Glomerular visceral epithelial cell (primary cell): ENCODE results near the gene BRICD5.

Experiments used
- DNase-seq: peaks from one replicate; pipeline ENCODE4 v3.0.0-alpha.2; 2016; ENCODE audit errors: extremely low spot score

The BRICD5 gene

GRCh38 chr16:2199095-2199494 is 11.6 kb downstream of the BRICD5 start:
- no peak for DNase-seq

DNA sequence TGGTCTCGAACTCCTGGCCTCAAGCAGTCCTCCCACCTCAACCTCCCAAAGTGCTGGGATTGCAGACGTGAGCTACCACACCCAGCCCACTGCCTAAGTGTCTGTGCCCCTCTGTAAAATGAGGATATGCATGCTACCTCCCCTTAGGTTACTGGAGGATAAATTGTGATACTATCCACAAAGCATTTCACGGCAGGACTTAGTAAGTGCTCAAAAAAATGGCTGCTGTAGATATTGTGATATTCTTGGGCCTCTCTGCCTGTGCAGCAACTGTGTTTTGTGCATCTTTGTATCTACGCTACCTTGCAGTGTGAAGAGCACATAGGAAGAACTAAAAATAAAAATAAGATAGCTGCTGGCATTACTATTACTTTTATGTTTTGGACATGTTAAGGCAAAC is 12.4 kb downstream of the BRICD5 start:
- DNase-seq: no peak

- DNase-seq: no peak
Measured at GRCh38 chr16:2197765-2198164, 12.9 kb downstream of the BRICD5 start.

DNA sequence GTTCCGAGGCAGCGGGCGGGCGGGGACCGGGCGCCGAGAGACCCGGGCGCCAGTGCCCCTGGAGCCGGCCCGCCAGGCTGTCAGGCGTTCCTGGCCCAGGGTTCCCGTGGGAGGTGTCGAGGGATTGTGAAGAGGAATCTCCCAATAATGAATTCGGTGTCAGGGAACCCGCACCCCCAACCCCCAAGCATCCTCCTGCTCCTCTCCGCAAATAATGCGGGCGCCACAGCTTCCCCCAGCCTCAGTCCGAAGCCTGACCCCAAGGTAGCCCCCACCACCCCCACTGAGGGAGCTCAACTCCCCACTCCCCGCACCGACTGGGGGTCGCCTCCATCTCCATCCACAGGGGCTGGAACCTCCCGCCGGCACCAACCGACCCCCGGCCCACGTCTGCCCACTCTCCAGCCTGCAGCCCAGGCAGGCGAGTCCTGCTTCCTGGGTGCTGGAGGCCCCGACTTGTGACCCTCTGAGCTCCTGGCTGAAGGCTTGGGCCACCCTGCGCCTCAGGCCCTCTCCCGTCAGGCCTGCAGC is 13.6 kb downstream of the BRICD5 start:
- DNase-seq: no peak

GRCh38 chr16:2196162-2196980 is 14.3 kb downstream of the BRICD5 start, which contains the start of gene CASKIN1:
CASKIN1 (minus strand) TSS chr16:2196605; CDS start chr16:2196432, 173 bp downstream.
- no peak for DNase-seq

- DNase-seq: no peak
Measured at GRCh38 chr16:2195322-2196161, 15.1 kb downstream of the BRICD5 start.

- DNase-seq: peak; percentile 64
Measured at GRCh38 chr16:2194852-2195321, 15.8 kb downstream of the BRICD5 start.

DNA sequence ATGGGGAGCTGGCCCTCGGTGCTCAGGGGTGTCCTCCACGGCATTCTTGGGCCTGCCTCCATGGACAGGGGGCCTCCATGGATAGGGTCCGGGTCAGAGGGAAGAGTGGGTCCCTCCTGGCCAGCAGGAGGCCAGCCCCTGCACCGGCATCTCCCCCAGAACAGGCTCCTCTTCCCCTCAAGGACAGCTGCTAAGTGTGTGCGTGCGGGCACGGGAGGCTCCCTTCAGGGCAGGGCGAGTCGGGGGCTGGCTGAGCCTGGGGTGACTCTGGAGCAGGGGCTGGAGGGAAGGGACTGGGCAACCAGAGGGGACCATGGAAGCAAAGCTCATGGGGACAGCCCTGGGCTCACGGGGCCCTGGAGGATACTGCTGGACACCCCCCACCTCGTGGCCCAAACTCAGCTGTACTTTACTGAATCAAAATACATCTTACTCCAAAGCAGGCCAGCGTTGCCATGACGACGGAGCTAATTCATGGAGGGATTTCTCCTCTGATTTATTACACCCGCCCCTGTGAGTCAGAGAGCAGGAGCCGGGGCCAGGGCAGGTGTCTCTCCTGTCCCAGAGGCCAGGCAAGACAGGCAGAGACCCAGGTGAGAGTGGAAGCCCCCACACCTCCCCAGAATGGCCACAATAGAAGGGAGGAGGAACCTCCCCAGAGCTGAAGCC is 16.4 kb downstream of the BRICD5 start:
- DNase-seq: peak; percentile 63

DNA sequence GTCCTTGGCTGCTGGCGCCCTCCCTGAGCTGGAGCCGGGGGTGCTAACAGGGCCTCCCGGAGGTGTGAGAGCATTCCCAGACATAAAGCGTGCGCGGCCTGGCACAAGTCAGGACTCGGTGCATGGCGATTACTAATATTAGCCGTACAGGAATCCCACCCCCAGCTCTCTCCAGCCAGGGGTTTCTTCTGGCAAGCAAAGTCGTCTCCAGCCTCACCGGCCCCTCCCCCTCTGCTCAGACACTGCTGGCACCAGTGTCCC is 19.3 kb downstream of the BRICD5 start:
- DNase-seq: no peak

DNA sequence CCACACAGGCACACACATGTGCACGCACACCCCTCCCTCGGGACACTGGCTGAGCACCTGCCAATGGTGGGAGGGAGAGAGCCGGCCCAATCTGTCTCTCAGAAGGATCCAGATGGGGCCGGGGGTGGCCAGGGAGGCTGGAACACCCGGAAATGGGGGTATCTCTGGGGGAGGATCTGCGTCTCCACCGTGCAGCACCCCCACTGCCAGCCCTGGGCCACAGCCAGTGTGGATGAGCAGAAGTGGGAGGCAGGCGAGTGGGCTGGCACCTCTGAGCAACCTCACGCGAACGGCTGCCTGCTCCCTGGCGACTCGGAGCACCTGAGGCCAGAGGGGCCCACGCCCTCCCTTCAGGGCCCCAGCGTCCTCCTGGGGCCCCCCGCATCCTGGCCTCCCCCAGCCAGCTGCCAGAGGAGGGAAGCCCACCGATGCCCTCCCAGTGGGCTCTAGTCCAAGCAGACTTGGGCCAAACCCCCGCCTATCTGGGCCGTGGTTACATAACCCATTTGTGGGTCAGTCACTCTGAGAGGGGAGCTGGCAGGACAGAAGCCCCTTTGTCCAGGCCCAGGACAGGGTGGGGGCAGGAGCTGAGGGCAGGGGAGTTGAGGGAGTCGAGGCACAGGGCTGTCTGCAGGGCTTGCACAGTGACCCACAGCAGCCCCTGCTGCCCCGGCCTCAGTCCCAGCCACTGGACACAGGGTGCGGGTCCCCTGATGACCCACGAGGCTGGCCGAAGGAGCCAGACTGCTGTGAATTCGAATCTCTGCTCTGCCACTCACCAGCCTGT is 19.8 kb downstream of the BRICD5 start:
- no peak for DNase-seq

DNA sequence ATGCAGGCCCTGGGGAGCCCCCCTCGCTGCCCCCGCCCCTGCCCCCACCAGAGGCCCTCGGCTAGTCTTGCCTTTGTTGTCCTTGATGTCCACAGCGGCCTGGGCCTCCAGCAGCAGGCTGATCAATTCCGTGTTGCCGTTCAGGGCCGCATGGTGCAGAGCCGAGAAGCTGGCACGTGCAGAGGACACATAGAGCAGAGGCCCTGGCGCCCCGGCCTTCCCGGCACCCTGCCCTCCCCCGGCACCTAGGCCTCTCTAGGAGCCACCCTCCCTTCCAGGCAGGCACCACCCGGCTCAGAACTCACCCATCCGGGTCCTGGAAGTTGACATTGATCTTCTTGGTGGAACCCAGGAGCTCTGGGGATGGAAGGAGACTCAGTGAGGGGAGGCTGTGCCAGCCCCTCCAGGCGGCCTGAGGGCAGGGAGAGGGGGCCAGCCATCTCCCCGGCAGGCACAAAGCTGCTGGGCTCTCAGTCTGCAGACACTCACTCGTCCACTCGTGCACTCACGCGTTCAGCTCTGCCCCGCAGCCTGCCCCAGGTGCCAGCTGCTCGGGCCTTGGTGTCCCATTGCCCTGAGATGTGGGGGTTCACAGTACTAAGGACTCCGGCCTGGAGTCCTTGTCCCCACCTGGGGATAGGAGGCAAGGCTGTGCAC is 20.5 kb downstream of the BRICD5 start:
- DNase-seq: no peak

DNA sequence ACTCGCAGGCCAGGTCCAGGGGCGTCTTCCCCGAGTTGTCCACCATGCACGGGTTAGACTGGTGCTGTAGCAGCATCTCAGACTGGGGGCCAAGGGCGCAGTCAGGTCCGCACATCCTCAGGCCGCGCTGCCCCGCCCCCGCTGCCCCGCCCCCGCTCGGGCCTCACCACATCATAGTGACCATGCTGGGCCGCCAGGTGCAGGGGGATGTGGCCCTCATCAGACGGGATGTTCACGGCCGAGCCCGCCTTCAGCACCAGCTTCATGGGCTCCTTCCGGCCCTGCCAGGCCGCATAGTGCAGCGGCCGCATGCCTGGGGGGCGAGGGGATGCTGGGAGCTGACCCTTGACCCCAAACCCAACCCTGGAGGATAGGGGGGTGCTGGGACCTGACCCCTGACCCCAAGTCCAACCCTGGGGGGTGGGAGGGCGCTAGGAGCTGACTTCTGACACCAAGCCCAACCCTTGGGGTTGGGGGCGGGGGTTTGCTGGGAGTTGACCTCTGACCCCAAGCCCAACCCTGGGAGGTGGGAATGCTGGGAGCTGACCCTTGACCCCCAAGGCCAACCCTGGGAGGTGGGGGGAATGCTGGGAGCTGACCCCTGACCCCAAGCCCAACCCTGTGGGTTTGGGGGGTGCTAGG is 21.3 kb downstream of the BRICD5 start:
- no peak for DNase-seq

- DNase-seq: no peak
Measured at GRCh38 chr16:2188395-2188794, 22.3 kb downstream of the BRICD5 start.

DNA sequence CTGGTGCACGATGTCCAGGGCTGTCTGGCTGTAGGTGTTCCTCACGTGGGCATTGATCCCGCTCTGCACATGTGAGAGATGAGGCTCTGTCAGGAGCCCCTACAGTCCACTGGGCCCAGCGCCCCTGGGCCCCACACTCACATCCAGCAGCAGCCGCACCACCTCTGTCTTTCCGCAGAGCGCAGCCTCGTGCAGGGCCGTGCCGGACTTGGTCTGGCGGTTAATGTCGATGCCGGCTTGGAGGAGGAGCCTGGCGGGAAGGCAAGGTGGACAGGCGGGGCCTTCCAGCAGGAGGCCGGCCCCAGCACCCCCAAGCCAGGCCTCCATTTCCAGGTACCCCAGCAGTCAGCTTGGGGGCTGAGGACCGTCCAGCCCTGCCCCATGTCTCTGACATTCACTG is 23.5 kb downstream of the BRICD5 start:
- no peak for DNase-seq

DNA sequence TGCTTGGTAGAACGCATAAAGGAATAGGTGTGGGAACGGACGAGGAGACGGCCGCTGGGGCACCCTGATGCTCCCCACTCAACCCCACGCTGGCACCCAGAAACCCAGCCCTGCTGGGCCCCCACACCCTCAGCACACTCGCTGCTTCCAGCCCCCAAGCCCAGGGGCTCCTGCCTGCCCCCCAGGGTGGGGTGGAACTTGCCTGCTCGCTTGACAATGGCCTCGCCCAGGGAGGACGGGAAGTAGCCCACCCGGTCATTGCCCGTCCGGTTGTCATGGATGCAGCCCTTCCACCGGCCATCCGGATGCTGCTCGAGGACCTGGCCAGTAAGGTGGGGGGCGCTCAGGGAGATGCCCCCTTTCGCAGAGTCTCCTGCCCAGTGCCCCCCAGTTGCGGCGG is 24.2 kb downstream of the BRICD5 start:
- no peak for DNase-seq

DNA sequence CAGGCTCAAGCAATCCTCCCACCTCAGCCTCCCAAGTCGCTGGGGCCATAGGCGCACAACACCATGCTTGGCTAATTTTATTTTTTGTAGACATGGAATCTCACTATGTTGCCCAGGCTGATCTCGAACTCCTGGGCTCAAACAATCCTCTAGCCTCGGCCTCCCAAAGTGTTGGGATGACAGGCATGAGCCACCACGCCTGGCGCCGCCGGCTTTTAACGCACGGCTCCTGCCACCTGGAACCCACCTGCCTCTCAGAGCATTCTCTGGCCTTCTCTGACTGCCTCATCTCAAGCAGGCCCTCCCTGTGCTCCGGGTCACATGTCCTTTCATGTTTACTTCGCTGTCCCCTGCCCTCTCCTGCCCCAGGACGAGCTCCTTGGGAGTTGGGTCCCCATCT is 24.6 kb downstream of the BRICD5 start:
- DNase-seq: no peak

DNA sequence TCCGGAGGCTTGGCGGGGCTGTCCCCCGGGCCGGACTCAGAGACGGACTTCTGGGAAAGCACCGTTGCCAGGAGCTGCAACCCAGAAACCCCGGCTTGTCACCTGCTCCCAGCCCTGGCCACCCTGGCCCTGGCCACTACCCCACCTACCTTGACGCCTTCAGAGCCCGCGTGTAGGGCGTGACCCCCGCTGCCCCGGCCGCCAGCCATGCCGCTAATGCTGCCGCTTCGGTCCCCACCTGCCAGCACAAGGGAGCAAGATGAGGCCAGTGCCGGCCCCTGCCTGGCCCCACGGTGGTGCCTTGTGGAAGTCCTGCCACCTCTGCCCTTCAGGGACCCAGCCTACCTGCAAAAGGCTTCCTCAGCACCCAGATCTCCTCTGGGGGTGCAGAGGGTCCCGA is 25.7 kb downstream of the BRICD5 start:
- no peak for DNase-seq

DNA sequence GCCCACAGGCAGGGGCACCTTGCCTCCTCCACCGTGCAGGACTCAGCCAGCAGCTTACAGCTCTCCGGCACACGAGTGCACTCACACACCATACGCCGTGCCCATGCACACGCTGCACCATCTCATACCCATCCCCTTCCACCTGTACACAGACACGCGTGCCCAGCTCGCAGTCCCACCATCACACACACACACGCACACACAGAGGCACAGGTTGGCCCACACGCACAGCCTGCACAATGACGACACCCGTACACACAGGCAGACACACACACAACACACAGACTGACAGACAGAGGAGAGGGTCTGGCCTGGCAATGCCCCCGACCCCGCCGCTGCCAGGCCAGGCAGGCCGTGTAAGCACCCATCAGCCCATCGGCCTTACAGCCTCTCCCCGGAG is 26.3 kb downstream of the BRICD5 start:
- DNase-seq: no peak

DNA sequence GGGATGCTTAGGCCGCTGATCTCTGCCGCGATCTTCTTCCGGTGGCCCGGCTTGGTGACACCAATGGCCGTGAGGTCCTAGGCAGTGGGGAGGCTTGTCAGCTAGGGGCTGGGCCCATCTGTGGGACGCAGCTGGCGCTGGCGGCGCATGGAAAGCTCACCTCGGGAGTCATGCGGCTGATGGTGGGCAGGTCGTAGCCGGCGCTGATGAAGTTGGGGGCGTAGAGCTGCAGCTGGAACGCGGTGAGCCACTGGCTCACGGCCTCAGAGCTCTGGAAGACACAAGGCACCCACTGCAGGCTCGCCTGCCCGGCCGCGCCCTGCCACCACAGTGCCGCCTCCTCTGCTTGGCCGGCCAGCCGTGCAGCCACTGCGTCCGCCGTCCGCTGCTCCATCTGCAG is 27.0 kb downstream of the BRICD5 start:
- peak; percentile 35 for DNase-seq

DNA sequence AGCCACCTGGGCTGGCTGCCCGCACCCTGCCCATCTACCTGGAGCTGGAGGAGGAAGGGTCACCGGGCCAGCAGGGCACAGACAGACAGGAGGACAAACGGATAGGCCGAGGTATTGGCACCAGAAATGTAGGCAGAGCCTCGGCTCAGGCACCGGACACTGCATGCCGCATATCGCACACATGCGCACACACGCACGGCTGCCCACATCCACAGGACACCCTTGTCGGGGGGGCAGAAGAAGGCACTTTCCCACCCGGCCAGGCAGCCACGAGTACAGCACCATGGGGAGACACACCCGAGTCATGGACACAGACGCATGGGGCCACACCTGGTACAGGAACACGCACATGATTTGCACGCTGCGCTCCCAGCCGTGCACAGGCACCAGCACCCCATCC is 28.7 kb downstream of the BRICD5 start:
- DNase-seq: no peak
